Mesenchymal stem cell (in vitro differentiated cells and primary cell): ENCODE data around the gene IMMP1L.
"Not testable (repeated sequence)": the region's sequence is repeated elsewhere in the genome, so short reads cannot be mapped to it uniquely, and the experiment has no call there.

Experiments used
- DNase-seq: peaks from one replicate; pipeline ENCODE4 v3.0.0-alpha.2; 2013
- H2AFZ ChIP-seq: one replicate; pipeline ENCODE4 v1.6.1; 2013; ENCODE audit warnings: low read depth, mild to moderate bottlenecking, control low read depth, inconsistent platforms, low read length, moderate library complexity
- H2AK5ac ChIP-seq: 2 replicates; pipeline ENCODE4 v1.6.1; 2013; ENCODE audit warnings: low read length, moderate library complexity, mild to moderate bottlenecking, inconsistent platforms; ENCODE audit not compliant: severe bottlenecking
- H2BK120ac ChIP-seq: one replicate; pipeline ENCODE4 v1.6.1; 2013; ENCODE audit warnings: low read depth, mild to moderate bottlenecking, inconsistent platforms, low read length, moderate library complexity
- H2BK12ac ChIP-seq, 2 experiments: one replicate each; pipeline ENCODE4 v1.6.1; 2013; ENCODE audit warnings: inconsistent platforms in 2 of 2, low read length in 2 of 2, mild to moderate bottlenecking in 2 of 2, moderate library complexity in 2 of 2, control low read depth in 1 of 2
- H2BK15ac ChIP-seq: one replicate; pipeline ENCODE4 v1.6.1; 2013; ENCODE audit warnings: mild to moderate bottlenecking, low read depth, inconsistent platforms; ENCODE audit not compliant: poor library complexity, severe bottlenecking
- H2BK5ac ChIP-seq: 2 replicates; pipeline ENCODE4 v1.6.1; 2013; ENCODE audit warnings: low read depth, mild to moderate bottlenecking, low read length, control low read depth, inconsistent platforms; ENCODE audit not compliant: poor library complexity, severe bottlenecking
- H3K14ac ChIP-seq, 2 experiments: one replicate each; pipeline ENCODE4 v1.6.1; 2013; ENCODE audit warnings: inconsistent platforms in 2 of 2, low read length in 2 of 2, control low read depth in 1 of 2, mild to moderate bottlenecking in 1 of 2, moderate library complexity in 1 of 2
- H3K18ac ChIP-seq, 2 experiments: one replicate each; pipeline ENCODE4 v1.6.1; 2013; ENCODE audit warnings: inconsistent platforms in 2 of 2, low read length in 2 of 2, control low read depth in 1 of 2, low read depth in 1 of 2, mild to moderate bottlenecking in 1 of 2
- H3K23ac ChIP-seq, 2 experiments: one replicate each; pipeline ENCODE4 v1.6.1; 2013; ENCODE audit warnings: inconsistent platforms in 2 of 2, low read length in 2 of 2, mild to moderate bottlenecking in 2 of 2, moderate library complexity in 2 of 2, control low read depth in 1 of 2
- H3K27ac ChIP-seq: 2 replicates; pipeline ENCODE4 v1.5.1; 2013; ENCODE audit warnings: mild to moderate bottlenecking, moderate library complexity, low read length, control low read depth, inconsistent platforms; ENCODE audit not compliant: poor library complexity, severe bottlenecking
- H3K27me3 ChIP-seq, 2 experiments: 2 replicates each; pipeline versions ENCODE4 v1.6.1 to v1.7.0; 2013; ENCODE audit warnings: low read length in 2 of 2, mild to moderate bottlenecking in 2 of 2, moderate library complexity in 2 of 2, control low read depth in 1 of 2, inconsistent platforms in 1 of 2; ENCODE audit not compliant: control insufficient read depth in 1 of 2, insufficient read depth in 1 of 2
- H3K36me3 ChIP-seq, 2 experiments: 2 replicates each; pipeline versions ENCODE4 v1.6.1 to v1.7.0; 2013; ENCODE audit warnings: low read length in 2 of 2, control low read depth in 1 of 2, inconsistent platforms in 1 of 2, low read depth in 1 of 2, mild to moderate bottlenecking in 1 of 2; ENCODE audit not compliant: insufficient read depth in 2 of 2, control insufficient read depth in 1 of 2
- H3K4ac ChIP-seq, 2 experiments: one replicate each; pipeline ENCODE4 v1.6.1; 2013; ENCODE audit warnings: inconsistent platforms in 2 of 2, low read length in 2 of 2, mild to moderate bottlenecking in 2 of 2, moderate library complexity in 2 of 2, control low read depth in 1 of 2, low read depth in 1 of 2
- H3K4me1 ChIP-seq: 2 replicates; pipeline ENCODE4 v1.6.1; 2013; ENCODE audit warnings: low read depth, low read length, control low read depth; ENCODE audit not compliant: control insufficient read depth, insufficient read depth
- H3K4me2 ChIP-seq: 2 replicates; pipeline ENCODE4 v1.6.1; 2013; ENCODE audit warnings: low read length, mild to moderate bottlenecking, inconsistent platforms; ENCODE audit not compliant: poor library complexity, severe bottlenecking
- H3K4me3 ChIP-seq, 2 experiments: 2 replicates each; pipeline versions ENCODE4 v1.5.1 to v1.7.0; 2013; ENCODE audit warnings: low read length in 2 of 2, mild to moderate bottlenecking in 2 of 2, control low read depth in 1 of 2, low read depth in 1 of 2; ENCODE audit not compliant: insufficient read depth in 1 of 2
- H3K79me1 ChIP-seq: replicated peaks from 2 replicates; pipeline ENCODE4 v1.6.1; 2013; ENCODE audit warnings: mild to moderate bottlenecking, control low read depth, low read length, inconsistent platforms; ENCODE audit not compliant: poor library complexity, severe bottlenecking
- H3K9ac ChIP-seq: 2 replicates; pipeline ENCODE4 v1.7.0; 2013; ENCODE audit warnings: mild to moderate bottlenecking, low read length, moderate library complexity
- H3K9me3 ChIP-seq: 2 replicates; pipeline ENCODE4 v1.7.0; 2013; ENCODE audit warnings: mild to moderate bottlenecking, low read length; ENCODE audit not compliant: control insufficient read depth
- H4K8ac ChIP-seq: one replicate; pipeline ENCODE4 v1.6.1; 2013; ENCODE audit warnings: inconsistent platforms, mild to moderate bottlenecking, low read length, moderate library complexity
- H4K91ac ChIP-seq: one replicate; pipeline ENCODE4 v1.6.1; 2013; ENCODE audit warnings: mild to moderate bottlenecking, low read length, inconsistent platforms
- WGBS: methylation state at CpG from one replicate; pipeline ENCODE4 v1.1.7; 2013; ENCODE audit warnings: mixed read lengths; 5-methylcytosine and 5-hydroxymethylcytosine counted together

Gene IMMP1L

GRCh38 chr11:31499576-31500178 lies 9.7 kb downstream of the IMMP1L start:
- Histone ChIP-seq H3K4me1 (no peaks in the 10 kb centered on the region), H3K23ac (no peak overlapping the region), H3K14ac (no peak overlapping the region), H2BK120ac (no peak overlapping the region), H3K79me1 (peaks cover 13% of the 10 kb centered on the region), H3K27ac (no peak overlapping the region), H2AK5ac (no peak overlapping the region), H3K4ac (no peak overlapping the region), H2BK15ac (no peak overlapping the region), H4K91ac (no peak overlapping the region), H3K4me3 (no peak overlapping the region), H3K9me3 (no peaks in the 10 kb centered on the region), H3K18ac (no peak overlapping the region), H3K4me2 (peak overlapping the region; percentile 21), H4K8ac (no peak overlapping the region), H3K36me3 (peaks cover 0 to 2% of the 10 kb centered on the region in 2 experiments), H2AFZ (no peak overlapping the region), H3K27me3 (no peaks in the 10 kb centered on the region), H3K9ac (no peak overlapping the region), H2BK12ac (no peak overlapping the region), H2BK5ac (no peak overlapping the region)
- no peak for DNase-seq
- 71% methylated on average over 2 of the region's 3 CpGs for WGBS

- not testable (repeated sequence) for DNase-seq, H3K4me3 ChIP-seq, H2AFZ ChIP-seq
Measured at GRCh38 chr11:31493762-31494161, 15.7 kb downstream of the IMMP1L start.

GRCh38 chr11:31493235-31493634 lies 16.2 kb downstream of the IMMP1L start:
- Histone ChIP-seq H3K27me3 (no peaks in the 10 kb centered on the region), H3K36me3 (peaks cover 0 to 4% of the 10 kb centered on the region in 2 experiments), H2BK15ac (no peak overlapping the region), H2BK120ac (no peak overlapping the region), H4K91ac (no peak overlapping the region), H3K18ac (no peak overlapping the region), H2BK5ac (no peak overlapping the region), H3K4me1 (no peaks in the 10 kb centered on the region), H3K79me1 (peaks cover 11% of the 10 kb centered on the region), H3K4ac (no peak overlapping the region), H4K8ac (no peak overlapping the region), H2AFZ (no peak overlapping the region), H3K9ac (no peak overlapping the region), H3K27ac (no peak overlapping the region), H3K14ac (no peak overlapping the region), H3K4me3 (no peak overlapping the region), H3K9me3 (no peaks in the 10 kb centered on the region), H2BK12ac (no peak overlapping the region), H3K23ac (no peak overlapping the region), H3K4me2 (no peak overlapping the region), H2AK5ac (no peak overlapping the region)
- WGBS: 95% methylated on average over 3 of the region's 4 CpGs
- DNase-seq: no peak

More at GRCh38 chr11:31493762-31494161, 15.7 kb downstream of the IMMP1L start:
- not testable (repeated sequence) for H3K14ac ChIP-seq, H2BK5ac ChIP-seq, H4K8ac ChIP-seq, H3K27me3 ChIP-seq, H4K91ac ChIP-seq, H2AK5ac ChIP-seq, H3K9me3 ChIP-seq, H2BK120ac ChIP-seq, H2BK12ac ChIP-seq, H3K23ac ChIP-seq, H3K27ac ChIP-seq, H3K18ac ChIP-seq, H2BK15ac ChIP-seq, H3K4me2 ChIP-seq, H3K4ac ChIP-seq, H3K4me1 ChIP-seq, H3K9ac ChIP-seq, H3K36me3 ChIP-seq
- 100% methylated on average over 4 of the region's 4 CpGs for WGBS
- H3K79me1 ChIP-seq: peaks cover 12% of the 10 kb centered on the region

- Histone ChIP-seq H2AK5ac (no peak overlapping the region), H3K79me1 (peaks cover 11% of the 10 kb centered on the region), H3K4me3 (no peak overlapping the region), H3K9me3 (no peaks in the 10 kb centered on the region), H3K27ac (no peak overlapping the region), H2BK120ac (no peak overlapping the region), H2BK5ac (no peak overlapping the region), H4K91ac (no peak overlapping the region), H2BK15ac (no peak overlapping the region), H3K14ac (no peak overlapping the region), H3K27me3 (no peaks in the 10 kb centered on the region), H3K4me2 (no peak overlapping the region), H3K9ac (no peak overlapping the region), H2BK12ac (no peak overlapping the region), H3K4me1 (no peaks in the 10 kb centered on the region), H3K18ac (no peak overlapping the region), H4K8ac (no peak overlapping the region), H3K4ac (no peak overlapping the region), H3K23ac (no peak overlapping the region), H2AFZ (no peak overlapping the region), H3K36me3 (peaks cover 0 to 4% of the 10 kb centered on the region in 2 experiments)
- WGBS: no CpG with 5 or more reads among the region's 2 CpGs
- DNase-seq: no peak
Measured at GRCh38 chr11:31492320-31492913, 17.0 kb downstream of the IMMP1L start.
